IMR-90 (cell line): ENCODE data around the gene ITPR2.

ENCODE experiments used
- BHLHE40 ChIP-seq: fragments of 150-350 bp; IDR thresholded peaks from 2 replicates; pipeline ENCODE4 v1.6.1; 2016; ENCODE audit warnings: mild to moderate bottlenecking, low read depth, low read length
- CEBPB ChIP-seq: IDR thresholded peaks from 2 replicates; pipeline ENCODE4 v1.6.1; 2012; ENCODE audit warnings: low read depth, low read length, improper control_type of control experiment
- FOS ChIP-seq: fragments of 150-350 bp; IDR thresholded peaks from 2 replicates; pipeline ENCODE4 v1.6.1; 2016; ENCODE audit warnings: low read depth, low read length
- MAZ ChIP-seq: IDR thresholded peaks from 2 replicates; pipeline ENCODE4 v1.6.1; 2012; ENCODE audit warnings: low read depth, mild to moderate bottlenecking, low read length, improper control_type of control experiment, moderate library complexity, borderline replicate concordance
- MXI1 ChIP-seq: IDR thresholded peaks from 2 replicates; pipeline ENCODE4 v1.6.1; 2012; ENCODE audit warnings: low read depth, mild to moderate bottlenecking, low read length, moderate library complexity, borderline replicate concordance
- POLR2A ChIP-seq: IDR thresholded peaks from 2 replicates; pipeline ENCODE4 v1.6.1; 2012; ENCODE audit warnings: mild to moderate bottlenecking, low read depth, low read length
- RAD21 ChIP-seq: IDR thresholded peaks from 2 replicates; pipeline ENCODE4 v1.6.1; 2012; ENCODE audit warnings: low read length, improper control_type of control experiment
- RFX5 ChIP-seq: IDR thresholded peaks from 2 replicates; pipeline ENCODE4 v1.8.0; 2012; ENCODE audit warnings: low read depth, mild to moderate bottlenecking, low read length, moderate library complexity
- SMC3 ChIP-seq: fragments of 150-350 bp; IDR thresholded peaks from 2 replicates; pipeline ENCODE4 v1.6.1; 2016; ENCODE audit warnings: low read depth, mild to moderate bottlenecking, antibody characterized with exemption, low read length, moderate library complexity
- TF ChIP-seq, protein P1 (sequence below): fragments of 150-350 bp; IDR thresholded peaks from 2 replicates; pipeline ENCODE4 v1.6.1; 2016; ENCODE audit warnings: low read depth, mild to moderate bottlenecking, low read length, moderate library complexity, borderline replicate concordance
- TF ChIP-seq, protein P2 (sequence below): conservative IDR thresholded peaks from 2 replicates; pipeline ENCODE4 v1.5.1; 2012; ENCODE audit warnings: mild to moderate bottlenecking, low read depth, low read length, improper control_type of control experiment
- TF ChIP-seq, protein P3 (sequence below): fragments of 150-350 bp; IDR thresholded peaks from 2 replicates; pipeline ENCODE4 v1.6.1; 2017; ENCODE audit warnings: mild to moderate bottlenecking, antibody characterized with exemption, low read length, low read depth

DNA sequence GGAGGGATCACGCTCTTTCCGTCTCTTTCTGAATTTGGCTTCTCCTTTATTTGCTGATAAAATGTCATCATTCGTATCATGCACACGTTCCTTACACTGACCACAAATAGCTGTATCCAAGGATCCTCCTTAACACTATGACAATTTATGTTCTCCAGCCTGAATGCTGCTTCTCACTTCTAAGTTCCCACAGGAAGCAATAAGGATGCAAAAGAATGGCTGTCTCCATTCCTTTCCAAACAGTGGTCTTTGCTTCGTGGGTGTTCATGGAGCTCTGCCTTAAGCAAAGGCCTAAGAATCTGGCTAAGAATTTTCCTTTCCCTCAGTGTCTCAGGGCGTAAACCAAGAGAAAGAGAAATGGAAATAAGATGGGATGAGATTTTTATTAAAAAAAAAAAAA, 200.2 kb downstream of the ITPR2 start:
- TF ChIP-seq, protein P1, sequence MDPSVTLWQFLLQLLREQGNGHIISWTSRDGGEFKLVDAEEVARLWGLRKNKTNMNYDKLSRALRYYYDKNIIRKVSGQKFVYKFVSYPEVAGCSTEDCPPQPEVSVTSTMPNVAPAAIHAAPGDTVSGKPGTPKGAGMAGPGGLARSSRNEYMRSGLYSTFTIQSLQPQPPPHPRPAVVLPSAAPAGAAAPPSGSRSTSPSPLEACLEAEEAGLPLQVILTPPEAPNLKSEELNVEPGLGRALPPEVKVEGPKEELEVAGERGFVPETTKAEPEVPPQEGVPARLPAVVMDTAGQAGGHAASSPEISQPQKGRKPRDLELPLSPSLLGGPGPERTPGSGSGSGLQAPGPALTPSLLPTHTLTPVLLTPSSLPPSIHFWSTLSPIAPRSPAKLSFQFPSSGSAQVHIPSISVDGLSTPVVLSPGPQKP: no peak
- TF ChIP-seq, protein P2, sequence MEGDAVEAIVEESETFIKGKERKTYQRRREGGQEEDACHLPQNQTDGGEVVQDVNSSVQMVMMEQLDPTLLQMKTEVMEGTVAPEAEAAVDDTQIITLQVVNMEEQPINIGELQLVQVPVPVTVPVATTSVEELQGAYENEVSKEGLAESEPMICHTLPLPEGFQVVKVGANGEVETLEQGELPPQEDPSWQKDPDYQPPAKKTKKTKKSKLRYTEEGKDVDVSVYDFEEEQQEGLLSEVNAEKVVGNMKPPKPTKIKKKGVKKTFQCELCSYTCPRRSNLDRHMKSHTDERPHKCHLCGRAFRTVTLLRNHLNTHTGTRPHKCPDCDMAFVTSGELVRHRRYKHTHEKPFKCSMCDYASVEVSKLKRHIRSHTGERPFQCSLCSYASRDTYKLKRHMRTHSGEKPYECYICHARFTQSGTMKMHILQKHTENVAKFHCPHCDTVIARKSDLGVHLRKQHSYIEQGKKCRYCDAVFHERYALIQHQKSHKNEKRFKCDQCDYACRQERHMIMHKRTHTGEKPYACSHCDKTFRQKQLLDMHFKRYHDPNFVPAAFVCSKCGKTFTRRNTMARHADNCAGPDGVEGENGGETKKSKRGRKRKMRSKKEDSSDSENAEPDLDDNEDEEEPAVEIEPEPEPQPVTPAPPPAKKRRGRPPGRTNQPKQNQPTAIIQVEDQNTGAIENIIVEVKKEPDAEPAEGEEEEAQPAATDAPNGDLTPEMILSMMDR: no peak
- TF ChIP-seq FOS: no peak
- TF ChIP-seq POLR2A: no peak
- TF ChIP-seq, protein P3, sequence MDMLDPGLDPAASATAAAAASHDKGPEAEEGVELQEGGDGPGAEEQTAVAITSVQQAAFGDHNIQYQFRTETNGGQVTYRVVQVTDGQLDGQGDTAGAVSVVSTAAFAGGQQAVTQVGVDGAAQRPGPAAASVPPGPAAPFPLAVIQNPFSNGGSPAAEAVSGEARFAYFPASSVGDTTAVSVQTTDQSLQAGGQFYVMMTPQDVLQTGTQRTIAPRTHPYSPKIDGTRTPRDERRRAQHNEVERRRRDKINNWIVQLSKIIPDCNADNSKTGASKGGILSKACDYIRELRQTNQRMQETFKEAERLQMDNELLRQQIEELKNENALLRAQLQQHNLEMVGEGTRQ: no peak
- no peak for TF ChIP-seq BHLHE40
- no peak for TF ChIP-seq MXI1
- no peak for TF ChIP-seq CEBPB
- no peak for TF ChIP-seq RFX5
- no peak for TF ChIP-seq SMC3
- no peak for TF ChIP-seq MAZ
- no peak for TF ChIP-seq RAD21
